Calu3 (cell line): ENCODE results near the gene UNC45A. TPM values are rescaled to one million over a fixed set of nuclear protein-coding genes. Genes with fewer than 3 reads are reported as not detected.

Source experiments
- BruUV-seq: library from RNA; stranded (reverse); fragments of 400-500 nt; replicated peaks from 2 replicates; lab custom pipeline; 2021; lab: Mats Ljungman, UMichigan
- CTCF ChIA-PET: fragments of 300-600 bp; sonication (Branson Sonifier 250); formaldehyde crosslinking; loops from one replicate; lab custom pipeline; 2022; ENCODE audit warnings: antibody characterized with exemption; lab: Charles Lee
- DNase-seq: peaks from one replicate; pipeline ENCODE4 v3.0.0; 2022
- H3K27ac Mint-ChIP-seq: one replicate; pipeline ENCODE4 v1.8.0; 2022; ENCODE audit warnings: mixed read lengths; ENCODE audit not compliant: unreplicated experiment
- H3K27me3 Mint-ChIP-seq: one replicate; pipeline ENCODE4 v1.8.0; 2022; ENCODE audit warnings: mixed read lengths; ENCODE audit not compliant: unreplicated experiment
- H3K36me3 Mint-ChIP-seq: one replicate; pipeline ENCODE4 v1.8.0; 2022; ENCODE audit warnings: mild to moderate bottlenecking, moderate library complexity, mixed read lengths; ENCODE audit not compliant: insufficient read depth, unreplicated experiment
- H3K4me1 Mint-ChIP-seq: one replicate; pipeline ENCODE4 v1.8.0; 2022; ENCODE audit warnings: mild to moderate bottlenecking, low read depth, mixed read lengths; ENCODE audit not compliant: unreplicated experiment
- H3K4me3 Mint-ChIP-seq: one replicate; pipeline ENCODE4 v1.8.0; 2022; ENCODE audit warnings: mild to moderate bottlenecking, low read depth, moderate library complexity, mixed read lengths; ENCODE audit not compliant: unreplicated experiment
- H3K9me3 Mint-ChIP-seq: one replicate; pipeline ENCODE4 v1.8.0; 2022; ENCODE audit warnings: low read depth, mixed read lengths; ENCODE audit not compliant: unreplicated experiment
- intact Hi-C: fragments of 100-400 bp; cut with micrococcal nuclease; formaldehyde crosslinking; loops from one replicate; pipeline ENCODE4 v1.10.0; 2022; ENCODE audit not compliant: unreplicated experiment
- total RNA-seq: library from RNA; stranded (reverse); gene quantifications from 2 replicates; pipeline ENCODE4 v1.2.3, GENCODE V29; 2022
- TF ChIP-seq, protein P1 (sequence below): fragments of 200-600 bp; IDR thresholded peaks from one replicate; pipeline ENCODE4 v1.8.0; 2022; ENCODE audit warnings: antibody characterized with exemption; ENCODE audit not compliant: unreplicated experiment

Gene UNC45A
- total RNA-seq, 1 experiment from 2014 or later, result 66.5 TPM

- CTCF ChIA-PET, result interaction anchor here (1.1 kb wide), 1 partner anchor 16 kb away, joined by 5 read pairs; the partner anchor contains the start of gene HDDC3
Observed at GRCh38 chr15:90915808-90916440, 19.2 kb upstream of the UNC45A start.

GRCh38 chr15:90916461-90916860 lies 18.6 kb upstream of the UNC45A start:
- H3K36me3 Mint-ChIP-seq, result peaks cover 6% of the 10 kb centered on the region
- CTCF ChIA-PET, result no interaction called here
- H3K4me3 Mint-ChIP-seq, result no peak overlapping the region
- no peaks in the 10 kb centered on the region for H3K9me3 Mint-ChIP-seq
- no peaks in the 10 kb centered on the region for H3K27me3 Mint-ChIP-seq
- no peaks in the 10 kb centered on the region for H3K4me1 Mint-ChIP-seq
- intact Hi-C loops, result no loop called here
- no peak for DNase-seq
- BruUV-seq, result no TSS peak
- H3K27ac Mint-ChIP-seq, result no peak overlapping the region
- TF ChIP-seq, protein P1, sequence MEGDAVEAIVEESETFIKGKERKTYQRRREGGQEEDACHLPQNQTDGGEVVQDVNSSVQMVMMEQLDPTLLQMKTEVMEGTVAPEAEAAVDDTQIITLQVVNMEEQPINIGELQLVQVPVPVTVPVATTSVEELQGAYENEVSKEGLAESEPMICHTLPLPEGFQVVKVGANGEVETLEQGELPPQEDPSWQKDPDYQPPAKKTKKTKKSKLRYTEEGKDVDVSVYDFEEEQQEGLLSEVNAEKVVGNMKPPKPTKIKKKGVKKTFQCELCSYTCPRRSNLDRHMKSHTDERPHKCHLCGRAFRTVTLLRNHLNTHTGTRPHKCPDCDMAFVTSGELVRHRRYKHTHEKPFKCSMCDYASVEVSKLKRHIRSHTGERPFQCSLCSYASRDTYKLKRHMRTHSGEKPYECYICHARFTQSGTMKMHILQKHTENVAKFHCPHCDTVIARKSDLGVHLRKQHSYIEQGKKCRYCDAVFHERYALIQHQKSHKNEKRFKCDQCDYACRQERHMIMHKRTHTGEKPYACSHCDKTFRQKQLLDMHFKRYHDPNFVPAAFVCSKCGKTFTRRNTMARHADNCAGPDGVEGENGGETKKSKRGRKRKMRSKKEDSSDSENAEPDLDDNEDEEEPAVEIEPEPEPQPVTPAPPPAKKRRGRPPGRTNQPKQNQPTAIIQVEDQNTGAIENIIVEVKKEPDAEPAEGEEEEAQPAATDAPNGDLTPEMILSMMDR, result no peak

More at GRCh38 chr15:90915808-90916440, 19.2 kb upstream of the UNC45A start:
- no peak overlapping the region for H3K4me3 Mint-ChIP-seq
- TF ChIP-seq, protein P1, result no peak
- peaks cover 9% of the 10 kb centered on the region for H3K36me3 Mint-ChIP-seq
- intact Hi-C loops, result no loop called here
- no peak for DNase-seq
- H3K27me3 Mint-ChIP-seq, result no peaks in the 10 kb centered on the region
- H3K9me3 Mint-ChIP-seq, result no peaks in the 10 kb centered on the region
- H3K27ac Mint-ChIP-seq, result no peak overlapping the region
- H3K4me1 Mint-ChIP-seq, result no peaks in the 10 kb centered on the region
- BruUV-seq, result no TSS peak

DNA sequence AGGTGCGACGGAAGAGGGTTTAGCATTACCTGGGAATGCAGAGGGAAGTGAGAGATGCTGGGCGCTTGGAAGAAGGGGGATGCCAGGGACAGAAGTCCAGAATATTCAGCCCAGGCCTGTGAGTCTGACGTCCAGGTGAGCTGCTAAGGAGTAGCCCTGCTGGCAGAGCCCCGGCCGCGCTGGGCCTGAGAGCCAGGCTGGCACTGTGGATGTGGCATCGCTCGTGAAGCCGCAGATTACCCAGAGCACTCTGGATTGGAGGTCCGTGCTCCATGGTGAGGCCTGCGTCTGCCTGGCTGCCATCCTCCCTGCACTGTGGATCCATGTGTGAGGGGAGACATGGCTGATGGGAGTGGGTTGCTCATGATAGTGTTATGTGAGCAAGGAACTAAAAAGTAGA lies 17.5 kb upstream of the UNC45A start:
- H3K4me3 Mint-ChIP-seq, result no peak overlapping the region
- no peak overlapping the region for H3K27ac Mint-ChIP-seq
- no peaks in the 10 kb centered on the region for H3K4me1 Mint-ChIP-seq
- intact Hi-C loops, result no loop called here
- H3K9me3 Mint-ChIP-seq, result no peaks in the 10 kb centered on the region
- TF ChIP-seq, protein P1, result no peak
- no TSS peak for BruUV-seq
- H3K36me3 Mint-ChIP-seq, result peaks cover 6% of the 10 kb centered on the region
- H3K27me3 Mint-ChIP-seq, result no peaks in the 10 kb centered on the region
- DNase-seq, result no peak
- CTCF ChIA-PET, result no interaction called here

- CTCF ChIA-PET, result interaction anchor here (0.6 kb wide), 1 partner anchor 75 kb away, joined by 3 read pairs; no protein-coding TSS in a partner anchor
- no peaks in the 10 kb centered on the region for H3K27me3 Mint-ChIP-seq
- intact Hi-C loops, result no loop called here
- no peaks in the 10 kb centered on the region for H3K36me3 Mint-ChIP-seq
- H3K4me3 Mint-ChIP-seq, result no peak overlapping the region
- no peaks in the 10 kb centered on the region for H3K4me1 Mint-ChIP-seq
- BruUV-seq, result no TSS peak
- H3K27ac Mint-ChIP-seq, result no peak overlapping the region
- TF ChIP-seq, protein P1, result no peak
- H3K9me3 Mint-ChIP-seq, result no peaks in the 10 kb centered on the region
- no peak for DNase-seq
Observed at GRCh38 chr15:90918034-90918788, 16.9 kb upstream of the UNC45A start.
